ENCODE data around the gene PXN. TPM values are rescaled to one million over a fixed set of nuclear protein-coding genes. Genes with fewer than 3 reads are reported as not detected.

Gene PXN
- total RNA-seq, 2 experiments from 2014 or later: 69.3 to 146 TPM

DNA sequence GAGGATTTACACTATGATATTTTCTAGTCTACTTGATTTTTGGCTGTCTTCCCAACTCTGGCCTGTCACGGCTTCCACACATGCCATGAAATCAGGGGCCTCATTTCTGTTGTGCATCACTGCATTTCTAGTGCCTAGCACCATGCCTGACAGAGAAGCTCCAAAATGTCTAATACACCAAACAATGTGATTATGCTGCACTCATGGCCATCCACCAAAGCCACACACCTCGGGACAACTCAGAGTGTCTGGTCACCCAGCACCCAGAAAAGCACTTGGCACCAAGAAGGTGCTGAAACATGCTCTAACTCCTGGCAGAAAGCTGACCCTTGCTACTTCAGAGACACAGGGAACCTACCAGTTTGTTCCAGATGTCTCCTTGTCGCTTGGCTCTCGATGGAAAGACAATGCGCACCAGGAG is 82.3 kb downstream of the PXN start:
- DNase-seq (no peak), ATAC-seq (no peak)
- Mint-ChIP-seq H3K4me3 (no peak overlapping the region), H3K4me1 (peaks cover 15% of the 10 kb centered on the region), H3K27ac (no peak overlapping the region), H3K9me3 (ENCODE audit: low read depth) (no peaks in the 10 kb centered on the region), H3K36me3 (peaks cover 66% of the 10 kb centered on the region), H3K27me3 (no peaks in the 10 kb centered on the region)
- CTCF ChIA-PET: no interaction called here

- H3K36me3 Mint-ChIP-seq: peaks cover 69% of the 10 kb centered on the region
- DNase-seq (no peak), ATAC-seq (no peak)
- H3K27me3 Mint-ChIP-seq: no peaks in the 10 kb centered on the region
- H3K9me3 Mint-ChIP-seq (ENCODE audit: low read depth): no peaks in the 10 kb centered on the region
- no peak overlapping the region for H3K4me3 Mint-ChIP-seq
- CTCF ChIA-PET: no interaction called here
- peak overlapping the region; percentile 38 for H3K27ac Mint-ChIP-seq
- peaks cover 15% of the 10 kb centered on the region for H3K4me1 Mint-ChIP-seq
Observed at GRCh38 chr12:120181991-120182631, 83.4 kb downstream of the PXN start.

GRCh38 chr12:120180975-120181374 is 84.6 kb downstream of the PXN start:
- Mint-ChIP-seq H3K27ac (no peak overlapping the region), H3K36me3 (peaks cover 63% of the 10 kb centered on the region), H3K4me3 (no peak overlapping the region), H3K9me3 (ENCODE audit: low read depth) (no peaks in the 10 kb centered on the region), H3K4me1 (peaks cover 6% of the 10 kb centered on the region), H3K27me3 (no peaks in the 10 kb centered on the region)
- CTCF ChIA-PET: no interaction called here
- no peak for ATAC-seq
- DNase-seq: no peak

DNA sequence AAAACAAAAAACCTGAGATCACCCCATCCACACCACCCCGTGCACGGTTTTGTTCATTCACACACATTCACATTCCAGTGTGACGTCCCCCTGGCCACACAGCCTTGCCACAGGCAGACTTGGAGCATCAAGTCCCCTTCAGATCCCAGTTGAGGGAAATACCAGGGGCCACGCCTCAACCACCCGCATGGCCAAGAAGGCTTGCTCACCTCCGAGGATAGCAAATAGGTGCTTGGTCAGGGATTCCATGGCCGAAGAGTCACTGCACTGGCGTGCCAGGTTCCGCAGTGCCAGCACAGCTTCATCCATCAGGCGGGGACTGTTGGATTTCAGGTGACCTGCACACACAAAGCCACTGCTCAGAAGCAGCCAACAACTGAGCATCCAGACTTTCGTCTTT is 90.0 kb downstream of the PXN start:
- Mint-ChIP-seq H3K36me3 (peaks cover 58% of the 10 kb centered on the region), H3K27me3 (no peaks in the 10 kb centered on the region), H3K9me3 (ENCODE audit: low read depth) (no peaks in the 10 kb centered on the region), H3K4me1 (peaks cover 19% of the 10 kb centered on the region), H3K27ac (no peak overlapping the region), H3K4me3 (no peak overlapping the region)
- DNase-seq (no peak), ATAC-seq (no peak)
- CTCF ChIA-PET: interaction anchor here (0.6 to 0.7 kb wide), 3 partner anchors 38 to 1199 kb away, joined by 3 read pairs; no protein-coding TSS in a partner anchor

DNA sequence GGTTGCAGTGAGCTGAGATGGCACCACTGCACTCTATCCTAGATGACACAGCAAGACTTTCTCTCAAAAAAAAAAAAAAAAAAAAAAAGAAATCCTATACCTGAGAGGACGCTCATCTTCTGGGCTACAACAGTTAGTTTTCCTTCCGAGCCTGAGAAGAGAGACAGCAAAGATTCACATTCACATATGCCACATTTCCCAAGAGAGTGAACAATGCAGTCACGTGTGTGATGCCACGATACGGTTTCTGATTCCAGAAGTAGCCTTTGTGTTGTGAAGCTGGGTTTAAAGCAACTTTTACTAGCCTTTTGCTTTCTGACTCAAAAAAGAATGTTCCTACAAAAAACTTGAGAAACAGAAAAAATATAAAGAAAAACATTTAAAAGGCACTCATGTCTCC is 90.5 kb downstream of the PXN start:
- H3K27ac Mint-ChIP-seq: no peak overlapping the region
- H3K4me3 Mint-ChIP-seq: no peak overlapping the region
- CTCF ChIA-PET: interaction anchor here (0.7 kb wide), 2 partner anchors 38 to 1199 kb away, joined by 3 read pairs; no protein-coding TSS in a partner anchor
- H3K4me1 Mint-ChIP-seq: peaks cover 19% of the 10 kb centered on the region
- H3K9me3 Mint-ChIP-seq (ENCODE audit: low read depth): no peaks in the 10 kb centered on the region
- H3K27me3 Mint-ChIP-seq: no peaks in the 10 kb centered on the region
- DNase-seq: no peak
- H3K36me3 Mint-ChIP-seq: peaks cover 59% of the 10 kb centered on the region
- no peak for ATAC-seq

- no peak for DNase-seq
- Mint-ChIP-seq H3K36me3 (peaks cover 53% of the 10 kb centered on the region), H3K4me3 (no peak overlapping the region), H3K9me3 (ENCODE audit: low read depth) (no peaks in the 10 kb centered on the region), H3K4me1 (peaks cover 19% of the 10 kb centered on the region), H3K27me3 (no peaks in the 10 kb centered on the region), H3K27ac (no peak overlapping the region)
- ATAC-seq: peak; percentile 53
- CTCF ChIA-PET: interaction anchor here (0.5 to 1.5 kb wide), 2 partner anchors 29 to 314 kb away, joined by 3 to 4 read pairs; partner anchors contain the start of gene RPLP0
Observed at GRCh38 chr12:120172053-120172452, 93.5 kb downstream of the PXN start.

DNA sequence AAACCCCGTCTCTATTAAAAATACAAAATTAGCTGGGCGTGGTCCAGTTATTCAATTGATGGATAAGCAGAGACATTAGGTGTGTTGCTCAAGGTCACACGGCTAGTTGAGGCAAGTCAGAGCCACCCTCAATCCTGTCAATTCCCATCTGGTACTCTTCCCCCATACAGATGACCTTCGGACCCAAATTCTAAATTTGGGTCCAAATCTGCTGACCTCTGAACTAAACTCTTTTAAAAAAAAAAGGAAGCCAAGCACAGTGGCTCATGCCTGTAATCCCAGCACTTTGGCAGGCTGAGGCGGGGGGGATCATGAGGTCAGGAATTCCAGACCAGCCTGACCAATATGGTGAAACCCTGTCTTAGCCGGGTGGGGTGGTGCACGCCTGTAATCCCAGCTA is 94.9 kb downstream of the PXN start:
- H3K4me1 Mint-ChIP-seq: peaks cover 19% of the 10 kb centered on the region
- no peak for ATAC-seq
- no peak for DNase-seq
- H3K9me3 Mint-ChIP-seq (ENCODE audit: low read depth): no peaks in the 10 kb centered on the region
- no peak overlapping the region for H3K27ac Mint-ChIP-seq
- peaks cover 47% of the 10 kb centered on the region for H3K36me3 Mint-ChIP-seq
- no peaks in the 10 kb centered on the region for H3K27me3 Mint-ChIP-seq
- no peak overlapping the region for H3K4me3 Mint-ChIP-seq
- CTCF ChIA-PET: no interaction called here

GRCh38 chr12:120169946-120170345 is 95.6 kb downstream of the PXN start:
- peaks cover 19% of the 10 kb centered on the region for H3K4me1 Mint-ChIP-seq
- H3K27me3 Mint-ChIP-seq: no peaks in the 10 kb centered on the region
- CTCF ChIA-PET: no interaction called here
- H3K27ac Mint-ChIP-seq: no peak overlapping the region
- DNase-seq (no peak), ATAC-seq (no peak)
- H3K4me3 Mint-ChIP-seq: no peak overlapping the region
- peaks cover 42% of the 10 kb centered on the region for H3K36me3 Mint-ChIP-seq
- no peaks in the 10 kb centered on the region for H3K9me3 Mint-ChIP-seq (ENCODE audit: low read depth)

DNA sequence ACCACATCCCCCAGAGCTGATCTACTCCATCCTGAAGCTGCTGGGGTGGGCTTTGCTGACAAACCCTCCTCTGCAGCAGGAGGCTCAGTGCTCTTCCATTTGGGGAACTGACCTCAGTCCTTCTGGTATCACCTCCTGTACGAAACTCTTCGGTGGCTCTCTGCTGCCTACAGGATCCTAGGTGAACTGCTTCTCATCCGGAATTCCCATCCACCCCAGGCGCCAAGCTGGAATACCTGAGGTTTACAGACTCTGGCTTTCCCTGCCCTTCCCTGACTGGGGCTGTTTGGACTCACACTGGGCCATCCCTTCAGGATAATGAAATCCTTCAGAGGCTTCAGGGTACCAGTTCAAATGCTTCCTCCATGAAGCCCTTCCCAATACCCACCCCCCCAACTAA is 97.2 kb downstream of the PXN start:
- Mint-ChIP-seq H3K9me3 (ENCODE audit: low read depth) (no peaks in the 10 kb centered on the region), H3K27ac (no peak overlapping the region), H3K4me3 (no peak overlapping the region), H3K36me3 (peaks cover 39% of the 10 kb centered on the region), H3K27me3 (no peaks in the 10 kb centered on the region), H3K4me1 (peaks cover 13% of the 10 kb centered on the region)
- DNase-seq (no peak), ATAC-seq (no peak)
- CTCF ChIA-PET: interaction anchor here (0.9 to 1.8 kb wide), 5 partner anchors 8 to 60 kb away, joined by 3 to 5 read pairs (median 3); no protein-coding TSS in a partner anchor

GRCh38 chr12:120167529-120168095 is 97.9 kb downstream of the PXN start:
- CTCF ChIA-PET: interaction anchor here (0.9 to 1.8 kb wide), 5 partner anchors 8 to 61 kb away, joined by 3 to 5 read pairs (median 3); partner anchors contain the start of gene RPLP0
- Mint-ChIP-seq H3K27ac (no peak overlapping the region), H3K9me3 (ENCODE audit: low read depth) (no peaks in the 10 kb centered on the region), H3K36me3 (peaks cover 34% of the 10 kb centered on the region), H3K4me1 (peaks cover 7% of the 10 kb centered on the region), H3K27me3 (no peaks in the 10 kb centered on the region), H3K4me3 (no peak overlapping the region)
- ATAC-seq (no peak), DNase-seq (no peak)

GRCh38 chr12:120164293-120164692 is 101.2 kb downstream of the PXN start:
- H3K4me1 Mint-ChIP-seq: no peaks in the 10 kb centered on the region
- CTCF ChIA-PET: no interaction called here
- no peaks in the 10 kb centered on the region for H3K9me3 Mint-ChIP-seq (ENCODE audit: low read depth)
- DNase-seq (no peak), ATAC-seq (no peak)
- H3K36me3 Mint-ChIP-seq: peaks cover 39% of the 10 kb centered on the region
- no peak overlapping the region for H3K4me3 Mint-ChIP-seq
- no peak overlapping the region for H3K27ac Mint-ChIP-seq
- H3K27me3 Mint-ChIP-seq: no peaks in the 10 kb centered on the region

GRCh38 chr12:120162763-120163162 is 102.8 kb downstream of the PXN start:
- H3K27me3 Mint-ChIP-seq: no peaks in the 10 kb centered on the region
- no peak for ATAC-seq
- no peak overlapping the region for H3K4me3 Mint-ChIP-seq
- no peaks in the 10 kb centered on the region for H3K9me3 Mint-ChIP-seq (ENCODE audit: low read depth)
- DNase-seq: no peak
- H3K36me3 Mint-ChIP-seq: peaks cover 35% of the 10 kb centered on the region
- peaks cover 3% of the 10 kb centered on the region for H3K4me1 Mint-ChIP-seq
- H3K27ac Mint-ChIP-seq: no peak overlapping the region
- CTCF ChIA-PET: interaction anchor here (2.0 kb wide), 1 partner anchor 39 kb away, joined by 5 read pairs; the partner anchor contains the start of gene RPLP0

- no peak overlapping the region for H3K4me3 Mint-ChIP-seq
- H3K4me1 Mint-ChIP-seq: peaks cover 12% of the 10 kb centered on the region
- CTCF ChIA-PET: interaction anchor here (2.0 kb wide), 1 partner anchor 40 kb away, joined by 5 read pairs; the partner anchor contains the start of gene RPLP0
- H3K27ac Mint-ChIP-seq: no peak overlapping the region
- no peaks in the 10 kb centered on the region for H3K9me3 Mint-ChIP-seq (ENCODE audit: low read depth)
- H3K27me3 Mint-ChIP-seq: no peaks in the 10 kb centered on the region
- H3K36me3 Mint-ChIP-seq: peaks cover 41% of the 10 kb centered on the region
- no peak for DNase-seq
- ATAC-seq: no peak
Observed at GRCh38 chr12:120161852-120162251, 103.7 kb downstream of the PXN start.
